KOPT-K1 (cell line): Measurements from ENCODE around the gene DPP10.

Experiments
- H3K27ac ChIP-seq: fragments of 200-600 bp; sonication (generic); 2 replicates; pipeline ENCODE4 v1.5.1; 2016; ENCODE audit warnings: antibody characterized with exemption, mild to moderate bottlenecking, low read depth, low read length; ENCODE audit not compliant: poor library complexity, severe bottlenecking
- H3K36me3 ChIP-seq: fragments of 200-600 bp; sonication (generic); 2 replicates; pipeline ENCODE4 v1.5.1; 2017; ENCODE audit warnings: antibody characterized with exemption, mild to moderate bottlenecking, low read length, moderate library complexity; ENCODE audit not compliant: insufficient read depth
- H3K9me3 ChIP-seq: fragments of 200-600 bp; sonication (generic); 2 replicates; pipeline ENCODE4 v1.5.1; 2017; ENCODE audit warnings: antibody characterized with exemption, low read length, mild to moderate bottlenecking; ENCODE audit not compliant: insufficient read depth, poor library complexity, severe bottlenecking

DPP10 gene

GRCh38 chr2:115757286-115757685, 1314.8 kb downstream of the DPP10 start:
- no peaks in the 10 kb centered on the region for H3K9me3 ChIP-seq
- no peaks in the 10 kb centered on the region for H3K36me3 ChIP-seq
- H3K27ac ChIP-seq = no peak overlapping the region

- H3K27ac ChIP-seq = no peak overlapping the region
- H3K36me3 ChIP-seq = no peaks in the 10 kb centered on the region
- no peaks in the 10 kb centered on the region for H3K9me3 ChIP-seq
Measured at GRCh38 chr2:115763601-115764000, 1321.2 kb downstream of the DPP10 start.

- H3K9me3 ChIP-seq = no peaks in the 10 kb centered on the region
- H3K36me3 ChIP-seq = no peaks in the 10 kb centered on the region
- H3K27ac ChIP-seq = no peak overlapping the region
Measured at GRCh38 chr2:115771516-115771915, 1329.1 kb downstream of the DPP10 start.

- no peaks in the 10 kb centered on the region for H3K9me3 ChIP-seq
- no peak overlapping the region for H3K27ac ChIP-seq
- H3K36me3 ChIP-seq = no peaks in the 10 kb centered on the region
Measured at GRCh38 chr2:115774361-115774760, 1331.9 kb downstream of the DPP10 start.

- Histone ChIP-seq H3K27ac (no peak overlapping the region), H3K9me3 (no peaks in the 10 kb centered on the region), H3K36me3 (no peaks in the 10 kb centered on the region)
Measured at GRCh38 chr2:115779085-115779632, 1336.7 kb downstream of the DPP10 start.

- no peak overlapping the region for H3K27ac ChIP-seq
- no peaks in the 10 kb centered on the region for H3K9me3 ChIP-seq
- H3K36me3 ChIP-seq = no peaks in the 10 kb centered on the region
Measured at GRCh38 chr2:115782286-115782685, 1339.8 kb downstream of the DPP10 start.

GRCh38 chr2:115796078-115796477, 1353.6 kb downstream of the DPP10 start:
- no peaks in the 10 kb centered on the region for H3K36me3 ChIP-seq
- no peak overlapping the region for H3K27ac ChIP-seq

GRCh38 chr2:115807276-115807675, 1364.8 kb downstream of the DPP10 start:
- Histone ChIP-seq H3K9me3 (no peaks in the 10 kb centered on the region), H3K27ac (no peak overlapping the region)

More at GRCh38 chr2:115796078-115796477, 1353.6 kb downstream of the DPP10 start:
- H3K9me3 ChIP-seq = no peaks in the 10 kb centered on the region

GRCh38 chr2:115825912-115826311, 1383.5 kb downstream of the DPP10 start:
- Histone ChIP-seq H3K27ac (no peak overlapping the region), H3K36me3 (no peaks in the 10 kb centered on the region)

More at GRCh38 chr2:115807276-115807675, 1364.8 kb downstream of the DPP10 start:
- H3K36me3 ChIP-seq = no peaks in the 10 kb centered on the region

GRCh38 chr2:115833196-115833595, 1390.8 kb downstream of the DPP10 start:
- Histone ChIP-seq H3K36me3 (no peaks in the 10 kb centered on the region), H3K27ac (no peak overlapping the region), H3K9me3 (no peaks in the 10 kb centered on the region)

More at GRCh38 chr2:115825912-115826311, 1383.5 kb downstream of the DPP10 start:
- H3K9me3 ChIP-seq = no peaks in the 10 kb centered on the region

GRCh38 chr2:115838539-115838938, 1396.1 kb downstream of the DPP10 start:
- Histone ChIP-seq H3K27ac (no peak overlapping the region), H3K9me3 (no peaks in the 10 kb centered on the region)

GRCh38 chr2:115842306-115842705, 1399.9 kb downstream of the DPP10 start:
- Histone ChIP-seq H3K36me3 (no peaks in the 10 kb centered on the region), H3K9me3 (no peaks in the 10 kb centered on the region), H3K27ac (no peak overlapping the region)

More at GRCh38 chr2:115838539-115838938, 1396.1 kb downstream of the DPP10 start:
- H3K36me3 ChIP-seq = no peaks in the 10 kb centered on the region

GRCh38 chr2:115848192-115848591, 1405.8 kb downstream of the DPP10 start:
- Histone ChIP-seq H3K27ac (no peak overlapping the region), H3K36me3 (no peaks in the 10 kb centered on the region), H3K9me3 (no peaks in the 10 kb centered on the region)

- H3K36me3 ChIP-seq = no peaks in the 10 kb centered on the region
- no peak overlapping the region for H3K27ac ChIP-seq
- H3K9me3 ChIP-seq = no peaks in the 10 kb centered on the region
Measured at GRCh38 chr2:115867024-115867423, 1424.6 kb downstream of the DPP10 start.

GRCh38 chr2:115874427-115874826, 1432.0 kb downstream of the DPP10 start:
- Histone ChIP-seq H3K36me3 (no peaks in the 10 kb centered on the region), H3K27ac (no peak overlapping the region), H3K9me3 (no peaks in the 10 kb centered on the region)

GRCh38 chr2:115880558-115880957, 1438.1 kb downstream of the DPP10 start:
- no peak overlapping the region for H3K27ac ChIP-seq
- H3K9me3 ChIP-seq = no peaks in the 10 kb centered on the region
- no peaks in the 10 kb centered on the region for H3K36me3 ChIP-seq
